ENCODE measurements around the gene PLCB1.

DNA sequence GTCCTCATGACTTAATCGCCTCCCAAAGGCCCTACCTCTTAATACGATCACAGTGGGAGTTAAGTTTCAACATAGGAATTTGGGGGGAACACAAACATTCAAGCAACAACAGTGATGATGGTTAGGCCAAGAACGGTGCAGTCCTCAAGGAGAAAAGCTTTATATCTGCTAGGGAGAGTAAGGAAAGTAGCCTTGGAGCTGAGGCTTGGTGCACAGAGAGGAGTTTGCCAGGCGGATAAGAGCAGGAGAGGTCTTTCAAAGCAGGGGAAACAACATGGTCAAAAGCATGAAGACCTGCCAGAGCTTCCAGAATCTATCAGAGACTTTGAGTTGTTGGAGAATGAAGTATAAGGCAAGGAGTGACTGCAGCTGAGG is 119.1 kb downstream of the PLCB1 start:
- TF ChIP-seq POLR2A (IDR thresholded peaks at IDR 0.05; ENCODE audit: low read depth, low read length) (no peak), POLR2AphosphoS5 (IDR thresholded peaks at IDR 0.05; ENCODE audit: low read depth, low read length) (no peak), TAF1 (IDR thresholded peaks at IDR 0.05; ENCODE audit: borderline replicate concordance, low read depth, low read length) (no peak)
